WERI-Rb-1 (cell line): ENCODE results near the gene TRPT1.
A peak's percentile ranks its signal among the peaks of the same experiment; 100 is the strongest.

Source experiments
- DNase-seq: peaks from one replicate; pipeline ENCODE4 v3.0.0-alpha.2; 2020
- H3K27ac ChIP-seq: fragments of 250-450 bp; sonication (Bioruptor Pico); 2 replicates; pipeline ENCODE4 v1.5.1; 2020; ENCODE audit warnings: mild to moderate bottlenecking, moderate library complexity
- H3K27me3 ChIP-seq: fragments of 250-450 bp; sonication (Bioruptor Pico); 2 replicates; pipeline ENCODE4 v1.5.1; 2021; ENCODE audit warnings: mild to moderate bottlenecking, low read depth, moderate library complexity; ENCODE audit not compliant: insufficient read depth, severe bottlenecking
- H3K36me3 ChIP-seq: fragments of 250-450 bp; sonication (Bioruptor Pico); 2 replicates; pipeline ENCODE4 v1.5.1; 2020; ENCODE audit warnings: mild to moderate bottlenecking, moderate library complexity
- H3K4me3 ChIP-seq: 2 replicates; pipeline ENCODE4 v1.5.1; 2011; ENCODE audit warnings: low read depth, mild to moderate bottlenecking, control low read depth, low read length
- H3K9me3 ChIP-seq: fragments of 250-450 bp; sonication (Bioruptor Pico); 2 replicates; pipeline ENCODE4 v1.5.1; 2021; ENCODE audit warnings: mild to moderate bottlenecking, moderate library complexity; ENCODE audit not compliant: severe bottlenecking
- TF ChIP-seq, protein P1 (sequence below): IDR thresholded peaks from 2 replicates; pipeline ENCODE4 v1.5.1; 2011; ENCODE audit warnings: low read depth, mild to moderate bottlenecking, control low read depth, inconsistent platforms, low read length

The TRPT1 gene

DNA sequence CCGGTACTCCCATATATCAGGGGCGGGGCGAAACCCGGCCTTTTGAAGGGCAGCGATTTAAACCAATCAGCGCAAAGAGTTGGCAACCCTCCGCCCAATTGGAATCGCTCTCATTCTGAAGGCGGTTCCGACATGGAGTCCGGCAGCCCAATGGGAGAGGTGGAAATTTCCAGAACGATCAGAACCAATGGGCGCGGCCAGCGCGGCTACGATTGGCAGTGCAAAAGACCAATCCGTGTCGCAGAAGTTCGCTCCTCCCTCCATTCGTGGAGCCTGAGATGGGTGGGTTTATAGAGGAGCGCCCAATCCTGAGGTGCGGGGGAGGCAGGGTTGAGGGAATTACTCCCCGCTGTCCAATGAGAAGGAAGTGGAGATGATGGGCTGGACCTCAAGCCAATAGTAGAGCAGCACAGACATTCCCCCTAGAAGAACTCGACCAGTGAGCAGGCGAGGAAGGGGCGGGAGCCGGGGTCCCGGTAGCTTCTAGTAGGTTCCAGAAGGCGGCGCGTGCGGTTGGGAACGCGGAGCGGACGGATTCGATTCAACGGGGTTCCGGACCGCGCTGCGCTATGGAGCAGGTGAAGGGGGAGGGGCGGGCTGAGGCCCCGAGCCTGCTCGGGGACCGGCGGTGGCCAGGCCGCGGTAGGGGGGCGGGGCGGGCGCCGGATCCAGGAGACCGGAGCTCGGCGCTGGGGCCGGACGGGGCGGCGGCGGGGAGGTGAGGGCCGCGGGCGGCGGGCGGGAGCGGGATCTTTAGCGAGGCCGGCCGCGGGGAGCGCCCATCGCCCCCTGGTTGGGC, 40.1 kb downstream of the TRPT1 start, which contains the start of gene STIP1:
STIP1 (plus strand) TSS at position 479 of the 799 bp plus-strand sequence; CDS start at position 570, 91 bp downstream.
- H3K9me3 ChIP-seq = no peaks in the 10 kb centered on the region
- H3K27ac ChIP-seq = peak within 1 kb of the TSS; percentile 95
- peak; percentile 99 for DNase-seq

DNA sequence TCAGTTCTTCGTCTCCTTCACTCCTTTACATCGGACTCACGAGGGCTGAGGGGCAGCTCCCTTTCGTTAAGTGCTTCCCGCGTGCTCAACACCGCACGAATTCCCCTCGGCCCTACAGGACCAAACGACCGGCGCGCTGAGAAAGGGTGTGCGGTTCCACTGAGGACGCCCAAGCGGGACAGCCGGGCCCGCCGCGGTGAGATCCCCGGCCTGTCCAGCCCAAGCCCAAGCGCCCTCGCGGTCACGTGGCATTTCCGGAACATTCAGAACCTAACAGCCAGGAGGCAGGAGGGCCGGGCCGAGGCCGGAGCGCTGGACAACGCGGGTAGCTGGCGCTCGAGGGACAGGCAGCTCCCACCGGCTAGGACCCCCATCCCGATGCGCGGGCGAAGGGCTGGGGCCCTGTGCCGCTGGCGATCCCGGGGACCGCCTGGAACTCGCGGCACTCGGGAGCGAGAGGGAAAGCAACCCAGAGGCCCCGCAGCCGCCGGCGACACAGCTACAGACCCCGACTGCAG, 40.8 kb downstream of the TRPT1 start:
- DNase-seq = no peak
- TF ChIP-seq, protein P1, sequence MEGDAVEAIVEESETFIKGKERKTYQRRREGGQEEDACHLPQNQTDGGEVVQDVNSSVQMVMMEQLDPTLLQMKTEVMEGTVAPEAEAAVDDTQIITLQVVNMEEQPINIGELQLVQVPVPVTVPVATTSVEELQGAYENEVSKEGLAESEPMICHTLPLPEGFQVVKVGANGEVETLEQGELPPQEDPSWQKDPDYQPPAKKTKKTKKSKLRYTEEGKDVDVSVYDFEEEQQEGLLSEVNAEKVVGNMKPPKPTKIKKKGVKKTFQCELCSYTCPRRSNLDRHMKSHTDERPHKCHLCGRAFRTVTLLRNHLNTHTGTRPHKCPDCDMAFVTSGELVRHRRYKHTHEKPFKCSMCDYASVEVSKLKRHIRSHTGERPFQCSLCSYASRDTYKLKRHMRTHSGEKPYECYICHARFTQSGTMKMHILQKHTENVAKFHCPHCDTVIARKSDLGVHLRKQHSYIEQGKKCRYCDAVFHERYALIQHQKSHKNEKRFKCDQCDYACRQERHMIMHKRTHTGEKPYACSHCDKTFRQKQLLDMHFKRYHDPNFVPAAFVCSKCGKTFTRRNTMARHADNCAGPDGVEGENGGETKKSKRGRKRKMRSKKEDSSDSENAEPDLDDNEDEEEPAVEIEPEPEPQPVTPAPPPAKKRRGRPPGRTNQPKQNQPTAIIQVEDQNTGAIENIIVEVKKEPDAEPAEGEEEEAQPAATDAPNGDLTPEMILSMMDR = no peak
- H3K27ac ChIP-seq = peak overlapping the region; percentile 95

More for the DNA sequence above, 40.1 kb downstream of the TRPT1 start, which contains the start of gene STIP1:
- Histone ChIP-seq H3K36me3 (peaks cover 22% of the 10 kb centered on the region), H3K4me3 (peak within 1 kb of the TSS; percentile 85), H3K27me3 (no peaks in the 10 kb centered on the region)
- TF ChIP-seq, protein P1 = no peak; the same call in 1 of the 2 replicates

DNA sequence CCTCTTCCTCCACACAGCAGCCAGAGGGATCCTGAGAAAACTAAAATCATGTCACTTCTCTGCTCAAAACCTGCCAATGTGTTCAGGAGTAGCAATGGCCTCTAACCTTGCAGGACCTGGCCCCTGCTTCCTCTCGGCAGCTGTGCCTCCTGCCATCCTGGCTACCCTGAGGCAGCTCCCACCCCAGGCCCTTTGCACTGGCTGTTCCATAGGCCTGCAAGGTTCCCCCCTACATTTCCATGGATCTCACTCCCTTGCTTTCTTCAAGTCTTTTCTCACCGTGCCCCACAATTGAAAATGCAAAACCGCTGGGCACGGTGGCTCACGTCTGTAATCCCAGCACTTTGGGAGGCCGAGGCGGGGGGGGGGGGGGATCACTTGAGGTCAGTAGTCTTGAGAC, 42.1 kb downstream of the TRPT1 start:
- no peak overlapping the region for H3K4me3 ChIP-seq
- H3K9me3 ChIP-seq = peaks cover 4% of the 10 kb centered on the region
- TF ChIP-seq, protein P1 = no peak

More for the DNA sequence above, 40.8 kb downstream of the TRPT1 start:
- H3K4me3 ChIP-seq = peak overlapping the region; percentile 85
- no peaks in the 10 kb centered on the region for H3K27me3 ChIP-seq
- H3K9me3 ChIP-seq = no peaks in the 10 kb centered on the region
- peaks cover 16% of the 10 kb centered on the region for H3K36me3 ChIP-seq

DNA sequence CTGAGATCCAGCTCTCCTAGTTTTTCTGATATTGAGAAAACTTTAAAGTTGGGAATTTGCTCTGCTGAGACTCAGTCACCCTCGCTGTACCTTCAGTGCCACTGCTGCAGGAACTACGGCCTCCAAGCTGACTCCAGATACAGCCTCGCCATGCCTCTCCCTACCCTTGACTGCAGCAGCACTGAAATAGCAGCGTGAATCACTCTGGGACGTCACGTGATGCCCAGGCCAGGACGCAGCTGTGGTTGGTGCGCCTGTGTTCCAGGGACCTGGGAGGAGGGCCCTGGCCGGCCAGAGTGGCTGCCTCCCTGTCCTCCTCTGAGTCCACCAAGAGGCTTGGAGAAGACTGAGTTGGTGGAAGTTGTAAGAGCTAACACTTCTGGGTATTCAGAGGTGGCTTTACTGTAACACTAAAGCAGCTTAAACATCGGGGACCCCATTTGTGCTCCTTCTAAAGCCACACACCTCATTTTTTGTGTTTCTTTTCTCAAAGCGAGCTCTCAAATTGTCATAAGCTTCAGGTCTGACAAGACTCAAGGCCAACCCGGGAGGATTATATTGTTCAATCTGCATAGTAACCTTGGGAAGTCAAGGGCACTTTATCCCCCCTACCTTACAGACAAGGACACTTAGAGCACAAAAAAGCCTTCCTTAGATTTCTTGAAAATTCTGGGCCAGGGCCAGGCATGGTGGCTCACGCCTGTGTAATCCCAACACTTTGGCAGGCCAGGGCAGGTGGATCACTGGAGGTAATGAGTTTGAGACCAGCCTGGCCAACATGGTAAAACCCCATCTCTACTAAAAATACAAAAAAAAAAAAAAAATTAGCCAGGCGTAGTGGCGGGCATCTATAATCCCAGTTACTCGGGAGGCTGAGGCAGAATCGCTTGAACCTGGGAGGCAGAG, 44.2 kb downstream of the TRPT1 start:
- TF ChIP-seq, protein P1 = no peak
- peak overlapping the region; percentile 29 for H3K4me3 ChIP-seq
- peak overlapping the region; percentile 85 for H3K27ac ChIP-seq
- H3K36me3 ChIP-seq = peaks cover 10% of the 10 kb centered on the region
- DNase-seq = peak; percentile 94
- peaks cover 4% of the 10 kb centered on the region for H3K9me3 ChIP-seq
- no peaks in the 10 kb centered on the region for H3K27me3 ChIP-seq

More for the DNA sequence above, 42.1 kb downstream of the TRPT1 start:
- no peak for DNase-seq
- peak overlapping the region; percentile 73 for H3K27ac ChIP-seq
- no peaks in the 10 kb centered on the region for H3K27me3 ChIP-seq
- H3K36me3 ChIP-seq = peaks cover 17% of the 10 kb centered on the region

DNA sequence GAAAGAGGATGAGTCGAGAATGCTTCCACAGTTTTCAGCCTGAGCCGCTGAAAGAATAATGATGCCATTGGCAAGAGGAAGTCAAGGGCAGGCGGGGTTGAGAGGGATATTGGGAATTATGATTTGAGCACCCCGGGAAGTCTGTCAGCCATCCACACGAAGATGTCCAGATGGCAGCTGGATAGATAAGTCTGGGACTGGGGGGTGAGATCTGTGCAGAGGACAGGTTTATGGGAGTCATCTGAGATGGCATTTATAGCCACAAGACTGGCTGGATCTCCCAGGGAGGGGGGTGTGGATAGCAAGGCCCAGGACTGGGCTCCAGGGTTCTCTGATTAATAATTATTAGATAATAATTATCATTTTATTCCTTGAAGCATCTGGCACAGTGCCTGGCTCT, 45.1 kb downstream of the TRPT1 start:
- H3K4me3 ChIP-seq = peak overlapping the region; percentile 29

More for the DNA sequence above, 45.1 kb downstream of the TRPT1 start:
- peak; percentile 89 for DNase-seq
- peaks cover 10% of the 10 kb centered on the region for H3K36me3 ChIP-seq
- peaks cover 4% of the 10 kb centered on the region for H3K9me3 ChIP-seq
- TF ChIP-seq, protein P1 = no peak
- H3K27ac ChIP-seq = peak overlapping the region; percentile 85
- no peaks in the 10 kb centered on the region for H3K27me3 ChIP-seq
